HG02852 (cell line): ENCODE results near the gene POFUT1.
"Not testable (repeated sequence)": the region's sequence is repeated elsewhere in the genome, so short reads cannot be mapped to it uniquely, and the experiment has no call there.

Experiments used
- ATAC-seq: cut with Tn5 transposase; IDR thresholded peaks from one replicate; pipeline ENCODE4 v1.9.1; 2021; ENCODE audit warnings: mild to moderate bottlenecking, moderate library complexity; ENCODE audit not compliant: unreplicated experiment

POFUT1 gene

DNA sequence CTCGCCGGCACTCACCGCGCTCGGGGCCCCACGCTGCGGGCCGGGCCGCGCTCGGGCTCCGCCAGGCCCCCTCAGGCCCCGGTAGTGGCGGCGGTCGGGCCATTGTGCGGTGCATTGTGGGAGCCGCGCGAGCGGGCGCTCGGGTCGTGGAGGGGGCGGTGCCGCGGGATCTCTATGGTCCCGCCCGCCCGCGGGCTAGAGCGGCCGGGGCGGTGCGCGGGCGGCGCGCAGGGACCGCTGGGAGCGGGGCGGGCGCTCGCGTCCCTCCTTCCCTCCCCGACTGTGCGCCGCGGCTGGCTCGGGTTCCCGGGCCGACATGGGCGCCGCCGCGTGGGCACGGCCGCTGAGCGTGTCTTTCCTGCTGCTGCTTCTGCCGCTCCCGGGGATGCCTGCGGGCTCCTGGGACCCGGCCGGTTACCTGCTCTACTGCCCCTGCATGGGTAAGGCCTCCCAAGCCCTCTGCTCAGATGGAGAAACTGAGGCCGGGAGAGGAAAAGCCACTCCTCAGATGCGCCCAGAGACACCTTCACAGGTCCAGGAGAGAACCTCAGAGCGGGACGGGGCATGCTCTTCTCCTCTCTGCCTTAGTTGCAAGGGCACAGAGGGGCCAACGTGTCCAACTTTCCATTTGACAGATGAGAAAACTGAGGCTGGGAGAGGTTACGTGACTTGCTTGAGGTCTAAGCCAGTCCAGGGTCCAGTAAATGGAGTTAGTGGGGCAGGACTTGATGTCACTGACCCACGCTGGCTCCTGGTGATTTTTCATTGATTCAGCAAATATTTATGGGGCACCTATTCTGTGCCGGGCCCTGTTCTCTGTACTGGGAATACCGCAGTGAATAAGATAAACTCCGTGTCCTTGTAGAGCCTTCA is at the start of gene POFUT1, which contains the start of gene PLAGL2:
TSS of gene POFUT1 (plus strand) at position 255 of the 873 bp plus-strand sequence. CDS start at position 317, 62 bp downstream.
TSS of gene PLAGL2 (minus strand) at position 118 of the 873 bp plus-strand sequence. CDS start 5,565 bp downstream, outside the sequence.
- peak; percentile 86 for ATAC-seq

DNA sequence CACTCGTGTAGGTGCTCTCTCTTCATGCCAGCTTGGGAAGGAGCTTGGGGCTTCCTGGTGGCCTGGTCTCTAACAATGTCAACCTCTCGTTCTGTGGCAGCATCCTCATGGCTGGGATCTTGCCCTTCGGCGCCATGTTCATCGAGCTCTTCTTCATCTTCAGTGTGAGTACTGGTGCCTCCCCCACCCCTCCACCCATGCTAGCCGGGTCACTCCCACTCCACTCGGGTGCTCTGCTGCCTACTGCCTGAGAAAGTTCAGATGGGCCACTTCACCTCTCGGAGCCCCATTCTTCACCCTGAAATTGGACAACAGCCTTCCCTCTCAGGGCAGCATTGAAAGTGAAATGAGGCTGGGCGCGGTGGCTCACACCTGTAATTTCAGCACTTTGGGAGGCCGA is 49.3 kb upstream of the POFUT1 start:
- ATAC-seq = no peak

DNA sequence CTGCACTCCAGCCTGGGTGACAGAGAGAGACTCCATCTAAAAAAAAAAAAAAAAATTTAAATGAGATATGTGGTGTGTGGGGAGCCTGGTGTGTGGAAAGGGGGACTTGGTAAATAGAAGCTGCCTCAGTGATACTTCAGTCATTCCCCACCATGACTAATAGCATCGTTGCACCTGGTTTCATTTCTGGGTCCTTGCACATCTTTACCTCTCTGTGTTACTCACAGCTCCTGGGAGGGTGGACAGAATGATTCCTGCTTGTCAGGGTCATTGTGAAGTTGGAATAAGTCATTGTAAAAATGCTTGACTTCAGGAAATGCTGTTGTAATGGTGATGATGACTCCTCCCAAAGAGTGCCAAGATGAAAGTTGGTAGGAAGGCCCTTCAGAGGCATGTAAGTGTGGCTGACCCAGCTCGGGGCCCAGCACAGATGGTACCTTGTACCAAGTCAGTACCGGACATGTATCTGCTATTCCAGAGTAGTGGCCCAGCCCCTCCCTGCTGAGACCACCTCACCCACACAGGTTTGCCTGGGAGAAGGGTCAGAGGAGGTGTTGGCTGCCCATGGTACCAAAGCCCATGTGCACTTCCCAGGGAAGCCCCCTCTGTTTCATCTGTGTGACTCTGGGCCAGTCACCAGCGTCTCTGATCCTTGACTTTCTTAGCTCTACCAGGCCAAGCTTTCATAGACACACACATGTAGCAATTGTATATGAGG is 48.6 kb upstream of the POFUT1 start:
- no peak for ATAC-seq

DNA sequence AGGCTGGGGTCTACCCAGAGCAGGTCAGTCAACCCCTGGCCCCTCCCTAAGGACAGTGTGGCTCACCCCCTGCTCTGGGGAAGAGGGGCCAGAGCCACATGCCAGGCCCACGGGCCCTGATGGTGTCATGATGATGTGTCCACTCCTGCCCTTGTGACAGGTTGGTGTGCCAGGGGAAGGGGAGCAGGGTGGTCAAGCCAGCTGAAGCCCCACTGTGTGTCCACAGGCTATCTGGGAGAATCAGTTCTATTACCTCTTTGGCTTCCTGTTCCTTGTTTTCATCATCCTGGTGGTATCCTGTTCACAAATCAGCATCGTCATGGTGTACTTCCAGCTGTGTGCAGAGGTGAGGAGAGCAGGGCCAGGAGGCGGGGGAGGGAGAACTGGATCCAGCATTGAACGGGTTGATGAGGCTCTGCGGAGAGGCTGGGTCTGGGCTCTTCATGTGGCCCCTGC is 47.9 kb upstream of the POFUT1 start:
- ATAC-seq = no peak

DNA sequence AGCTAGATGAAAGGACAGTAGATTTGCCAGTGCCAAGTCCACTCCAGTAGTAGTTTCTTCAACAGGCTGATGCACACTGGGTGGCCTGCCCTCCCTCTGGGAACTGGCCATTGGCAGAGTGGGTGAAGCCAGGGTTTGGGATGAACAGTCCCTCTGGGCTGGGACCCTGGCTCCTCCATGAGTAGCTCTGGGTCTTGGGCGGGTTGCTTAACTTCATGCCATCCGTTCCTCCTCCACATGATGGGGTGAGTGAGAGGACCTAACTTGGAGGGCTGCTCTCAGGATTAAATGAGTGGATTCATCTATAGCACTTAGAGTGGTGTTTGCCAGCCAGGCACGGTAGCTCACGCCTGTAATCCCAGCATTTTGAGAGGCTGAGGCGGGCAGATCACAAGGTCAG is 47.3 kb upstream of the POFUT1 start:
- no peak for ATAC-seq

DNA sequence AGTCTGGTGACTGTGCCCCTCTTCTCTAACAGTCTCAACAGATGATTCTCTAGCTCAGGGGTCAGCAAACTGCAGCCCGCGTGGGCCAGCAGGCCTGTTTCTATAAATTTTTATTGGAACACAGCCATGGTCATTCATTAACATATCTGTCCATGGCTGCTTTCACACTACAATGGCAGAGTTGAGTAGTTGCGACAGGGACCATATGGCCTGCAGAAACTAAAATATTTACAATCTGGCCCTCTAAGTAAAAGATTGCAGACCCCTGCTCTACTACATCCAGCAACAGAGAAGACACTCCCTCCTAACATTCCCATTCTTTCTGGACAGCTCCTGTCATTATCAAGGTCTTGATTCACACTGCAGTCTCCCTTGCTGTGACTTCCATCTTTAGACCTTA is 45.3 kb upstream of the POFUT1 start:
- no peak for ATAC-seq

DNA sequence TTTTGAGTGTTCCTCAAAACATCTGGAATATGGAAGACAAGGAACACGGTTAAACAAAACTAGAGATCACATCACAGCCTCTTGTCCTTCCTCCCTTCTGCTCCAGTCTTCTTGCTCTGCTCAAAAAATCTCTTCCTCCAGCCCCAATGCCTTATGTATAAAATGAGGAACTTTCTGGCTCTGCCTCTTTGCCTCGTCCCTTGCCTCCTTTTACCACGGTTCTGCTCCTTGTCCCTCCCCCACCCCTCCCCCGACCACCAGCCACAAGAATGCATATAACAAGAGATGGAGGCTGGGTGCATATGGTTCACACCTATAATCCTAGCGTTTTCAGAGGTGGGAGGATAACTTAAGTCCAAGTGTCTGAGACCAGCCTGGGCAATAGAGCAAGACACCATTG is 43.7 kb upstream of the POFUT1 start:
- ATAC-seq = no peak

DNA sequence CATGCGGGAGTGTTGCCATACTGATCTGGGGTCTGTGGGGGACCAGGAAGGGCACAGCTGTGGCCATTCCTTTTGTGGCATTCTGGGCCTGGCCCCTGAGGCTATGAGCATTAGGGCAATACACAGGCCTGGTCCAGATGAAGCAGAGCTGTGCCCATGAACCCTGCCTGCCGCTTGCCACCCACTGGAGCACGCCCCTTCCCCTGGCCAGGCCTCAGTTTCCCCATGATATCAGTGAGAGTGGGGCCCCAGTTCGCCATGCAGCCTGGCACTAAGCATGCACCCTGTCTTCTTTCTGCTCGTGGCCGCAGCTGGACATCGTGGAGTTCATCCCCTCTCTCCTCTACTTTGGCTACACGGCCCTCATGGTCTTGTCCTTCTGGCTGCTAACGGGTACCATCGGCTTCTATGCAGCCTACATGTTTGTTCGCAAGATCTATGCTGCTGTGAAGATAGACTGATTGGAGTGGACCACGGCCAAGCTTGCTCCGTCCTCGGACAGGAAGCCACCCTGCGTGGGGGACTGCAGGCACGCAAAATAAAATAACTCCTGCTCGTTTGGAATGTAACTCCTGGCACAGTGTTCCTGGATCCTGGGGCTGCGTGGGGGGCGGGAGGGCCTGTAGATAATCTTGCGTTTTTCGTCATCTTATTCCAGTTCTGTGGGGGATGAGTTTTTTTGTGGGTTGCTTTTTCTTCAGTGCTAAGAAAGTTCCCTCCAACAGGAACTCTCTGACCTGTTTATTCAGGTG is 42.5 kb upstream of the POFUT1 start:
- ATAC-seq = no peak

DNA sequence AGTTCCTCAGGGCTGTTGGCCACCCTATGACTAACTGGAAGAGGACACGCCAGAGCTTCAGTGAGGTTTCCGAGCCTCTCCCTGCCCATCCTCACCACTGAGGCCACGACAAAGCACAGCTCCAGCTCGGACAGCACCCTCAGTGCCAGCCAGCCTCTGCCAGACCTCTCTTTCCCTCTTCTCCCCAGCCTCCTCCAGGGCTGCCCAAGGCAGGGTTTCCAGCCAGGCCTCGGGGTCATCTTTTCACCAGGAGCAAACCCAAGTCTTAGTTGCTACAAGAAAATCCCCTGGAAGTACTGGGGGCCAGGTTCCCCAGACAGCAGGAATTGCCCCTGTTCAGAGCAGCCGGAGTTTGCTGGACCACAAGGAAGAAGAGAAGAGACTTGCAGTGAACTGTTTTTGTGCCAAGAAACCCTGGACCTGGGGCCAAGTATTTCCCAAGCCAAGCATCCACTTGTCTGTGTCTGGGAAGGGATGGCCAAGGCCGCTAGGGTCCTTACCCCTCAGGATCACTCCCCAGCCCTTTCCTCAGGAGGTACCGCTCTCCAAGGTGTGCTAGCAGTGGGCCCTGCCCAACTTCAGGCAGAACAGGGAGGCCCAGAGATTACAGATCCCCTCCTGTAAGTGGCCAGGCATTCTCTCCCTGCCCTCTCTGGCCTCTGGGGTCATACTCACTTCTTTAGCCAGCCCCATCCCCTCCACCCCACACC is 41.7 kb upstream of the POFUT1 start:
- no peak for ATAC-seq

DNA sequence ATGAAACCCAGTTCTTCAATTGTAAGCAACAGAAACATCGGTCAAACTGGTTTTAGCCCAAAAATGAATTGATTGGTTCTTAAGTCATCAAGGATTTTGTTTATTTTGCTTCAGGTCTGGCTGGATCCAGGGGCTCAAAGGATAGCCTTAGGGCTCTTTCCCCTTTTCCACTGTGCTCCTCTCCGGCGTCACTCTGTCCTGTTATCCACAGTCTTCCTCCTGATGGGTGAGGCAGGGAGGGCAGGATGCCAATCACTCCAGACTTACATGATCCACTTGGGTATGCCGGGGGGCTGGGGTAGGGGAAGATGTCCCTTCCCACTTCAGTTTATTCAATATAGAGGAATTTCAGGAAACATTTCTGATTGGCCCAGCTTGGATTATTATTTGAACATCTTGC is 40.1 kb upstream of the POFUT1 start:
- no peak for ATAC-seq

DNA sequence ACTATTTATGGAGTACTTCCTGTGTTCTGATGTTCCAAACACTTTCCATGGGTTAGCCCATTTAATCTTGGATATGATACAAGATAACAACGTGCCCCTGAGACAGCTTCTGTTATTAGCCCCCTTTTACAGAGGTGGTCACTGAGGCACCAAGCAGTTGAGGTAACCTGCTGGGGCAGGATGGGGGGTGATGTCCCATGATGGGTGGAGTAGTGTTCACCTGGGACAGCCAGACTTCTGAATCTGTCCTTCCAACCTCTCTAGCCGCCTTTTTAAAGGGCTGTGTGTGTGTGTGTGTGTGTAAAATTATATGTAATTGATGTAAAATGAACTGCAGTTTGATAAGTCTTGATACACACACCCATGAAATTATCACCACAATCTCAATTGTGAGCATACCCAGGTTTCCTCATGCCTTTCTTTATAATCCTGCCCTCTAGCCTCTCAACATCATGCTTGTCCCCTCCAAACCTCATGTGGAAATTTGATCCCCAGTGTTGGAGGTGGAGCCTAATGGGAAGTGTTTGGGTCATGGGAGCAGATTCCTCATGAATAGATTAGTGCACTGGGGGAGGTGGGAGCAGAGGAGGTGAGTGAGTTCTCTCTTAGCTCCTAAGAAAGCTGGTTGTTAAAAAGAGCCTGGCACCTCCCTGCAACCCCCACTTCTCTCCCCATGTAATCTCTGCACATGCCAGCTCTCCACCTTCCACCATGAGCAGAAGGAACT is 39.3 kb upstream of the POFUT1 start:
- no peak for ATAC-seq

DNA sequence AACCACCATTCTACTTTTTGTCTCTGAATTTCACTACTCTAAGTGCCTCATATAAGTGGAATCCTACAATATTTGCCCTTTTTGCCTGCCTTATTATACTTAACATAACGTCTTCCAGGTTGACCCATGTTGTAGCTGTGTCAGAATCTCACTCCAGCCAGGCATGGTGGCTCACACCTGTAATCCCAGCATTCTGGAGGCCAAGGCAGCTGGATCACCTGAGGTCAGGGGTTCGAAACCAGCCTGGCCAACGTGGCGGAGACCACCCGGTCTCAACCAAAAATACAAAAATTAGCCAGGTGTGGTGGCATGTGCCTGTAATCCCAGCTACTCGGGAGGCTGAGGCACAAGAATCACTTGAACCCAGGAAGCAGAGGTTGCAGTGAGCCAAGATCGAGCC is 30.0 kb upstream of the POFUT1 start:
- ATAC-seq = not testable (repeated sequence)

DNA sequence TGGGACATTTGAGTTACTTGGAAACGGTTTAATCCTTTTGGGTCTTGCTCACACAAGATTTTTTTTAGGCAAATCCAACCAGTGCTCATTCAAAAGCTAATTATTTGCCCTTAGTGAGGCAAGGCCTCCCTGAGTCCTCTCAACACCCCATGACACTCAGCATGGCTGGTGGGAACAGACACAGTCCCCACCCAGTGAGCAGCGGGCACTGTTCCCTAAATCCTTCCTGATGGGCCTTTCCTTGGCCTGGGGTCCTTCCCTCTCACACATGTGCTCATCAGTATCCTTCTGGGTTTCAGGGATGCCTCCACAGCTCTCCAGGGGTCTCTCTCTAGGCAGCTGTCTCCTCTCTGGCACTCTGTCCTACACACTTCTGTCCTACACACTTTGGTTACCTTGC is 28.2 kb upstream of the POFUT1 start:
- ATAC-seq = no peak

DNA sequence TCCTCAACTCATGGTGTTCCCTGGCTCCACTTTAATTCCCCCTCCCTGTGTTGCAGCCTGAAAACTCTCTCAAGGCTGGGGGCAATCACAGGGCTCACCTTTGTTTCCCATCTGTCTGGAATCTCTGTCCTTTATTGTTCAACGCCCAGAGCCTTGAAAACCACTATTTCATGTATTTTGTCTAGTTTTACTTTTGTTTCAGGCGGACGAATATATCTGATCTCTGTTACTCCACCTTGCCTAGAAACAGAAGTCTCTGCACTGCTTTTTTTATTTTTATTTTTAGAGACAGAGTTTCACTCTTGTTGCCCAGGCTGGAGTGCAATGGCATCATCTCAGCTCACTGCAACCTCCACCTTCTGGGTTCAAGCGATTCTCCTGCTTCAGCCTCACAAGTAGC is 27.7 kb upstream of the POFUT1 start:
- ATAC-seq = no peak

DNA sequence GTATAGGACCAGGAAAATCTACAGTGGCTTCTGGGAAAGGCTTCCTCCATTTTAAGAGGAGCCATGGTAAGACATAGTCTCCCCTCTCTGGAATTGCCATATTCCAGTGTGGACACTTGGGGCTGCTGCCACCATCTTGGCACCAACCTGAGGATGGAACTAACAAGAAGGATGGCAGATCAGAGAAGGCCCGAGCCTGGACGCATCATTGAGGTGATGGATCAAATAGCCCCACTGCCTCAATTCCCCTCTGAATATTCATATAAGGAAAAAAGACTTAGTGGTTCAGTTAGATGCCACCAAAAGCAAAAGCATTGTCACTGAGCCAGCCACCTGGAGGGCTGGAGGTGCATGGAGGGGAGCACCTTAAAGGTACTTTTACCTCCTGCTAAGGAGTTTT is 26.1 kb upstream of the POFUT1 start:
- ATAC-seq = no peak

DNA sequence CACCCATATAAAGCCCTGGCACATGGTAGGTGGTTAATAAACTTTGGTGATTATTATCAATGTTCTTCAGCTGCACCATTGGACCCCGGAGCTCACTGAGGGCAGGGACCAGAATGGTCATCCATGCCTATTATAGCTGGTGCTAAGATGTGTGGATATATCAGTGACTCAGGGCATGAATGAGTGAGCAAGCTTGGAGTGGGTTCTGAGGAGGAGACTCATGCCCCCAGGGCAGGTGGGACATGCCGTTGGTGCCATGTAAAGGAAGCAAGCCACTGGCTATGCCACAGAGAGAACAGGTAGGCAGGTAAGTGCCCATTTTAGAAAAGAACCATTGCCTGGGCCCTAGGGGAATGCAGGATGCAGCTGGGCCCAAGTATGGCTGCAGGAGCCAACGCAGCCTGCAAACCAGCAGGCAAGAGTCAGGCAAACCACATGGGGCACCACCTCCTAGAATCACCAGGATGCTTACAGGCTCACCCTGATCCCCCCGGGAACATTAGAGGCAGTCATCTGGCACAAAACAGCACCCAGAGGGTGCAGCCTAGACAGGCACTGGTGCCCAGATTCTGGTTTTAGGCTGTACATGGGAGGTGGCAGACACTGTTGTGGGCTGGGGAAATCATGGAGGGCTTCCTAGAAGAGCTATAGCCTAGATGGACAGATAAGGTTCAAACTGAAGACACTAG is 23.6 kb upstream of the POFUT1 start:
- no peak for ATAC-seq

DNA sequence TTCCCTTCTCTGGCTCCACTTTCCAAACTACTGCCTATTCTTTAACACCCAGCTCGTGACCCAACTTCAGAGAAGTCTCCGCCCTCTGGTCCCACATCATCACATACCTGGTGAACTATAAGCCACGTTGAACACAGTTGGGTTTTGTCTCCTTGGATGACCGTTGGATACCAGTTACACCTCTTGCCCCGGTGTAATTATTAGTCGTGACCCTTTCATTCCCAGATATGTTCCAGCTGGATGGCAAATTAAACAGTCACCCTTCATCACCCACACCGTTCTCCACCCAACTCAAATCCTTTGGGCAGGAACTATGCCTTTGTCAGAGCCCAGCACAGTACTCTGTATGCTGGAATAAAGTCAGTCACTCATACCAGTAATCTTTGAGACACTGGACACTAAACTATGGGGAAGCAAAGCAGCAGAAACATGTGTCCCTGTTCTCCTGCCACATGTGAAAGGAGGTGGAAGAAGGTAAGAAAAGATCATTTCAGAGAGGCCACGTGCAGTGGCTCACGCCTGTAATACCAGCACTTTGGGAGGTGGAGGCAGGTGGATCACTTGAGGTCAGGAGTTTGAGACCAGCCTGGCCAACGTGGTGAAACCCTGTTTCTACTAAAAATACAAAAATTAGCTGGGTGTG is 22.6 kb upstream of the POFUT1 start:
- ATAC-seq = no peak

DNA sequence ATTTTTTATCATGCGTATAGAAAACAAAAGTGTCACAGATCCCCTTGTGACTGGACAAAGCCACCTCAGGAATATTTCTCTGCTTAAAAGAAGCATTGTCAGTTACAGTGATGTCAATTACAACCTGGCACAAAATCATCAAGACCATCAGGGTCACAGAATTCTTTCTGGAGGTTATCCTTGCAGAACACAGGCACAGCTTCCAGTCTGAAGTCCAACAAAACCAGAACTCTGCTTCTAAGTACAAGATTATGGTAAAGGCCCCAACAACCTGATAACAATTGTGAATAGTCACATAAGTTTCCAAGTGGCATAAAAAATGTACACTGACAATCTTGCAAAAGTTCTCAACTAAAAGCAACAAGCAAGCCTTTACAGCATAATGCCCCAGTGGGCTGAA is 21.2 kb upstream of the POFUT1 start:
- ATAC-seq = no peak
